Activated T-cell treated with anti-CD3 and anti-CD28 coated beads for 1 hour (primary cell): ENCODE results near the gene EXOC1L.

Experiments used
- DNase-seq: peaks from one replicate; pipeline ENCODE4 v3.0.0-alpha.2; 2020; ENCODE audit warnings: low read depth

Gene EXOC1L

DNA sequence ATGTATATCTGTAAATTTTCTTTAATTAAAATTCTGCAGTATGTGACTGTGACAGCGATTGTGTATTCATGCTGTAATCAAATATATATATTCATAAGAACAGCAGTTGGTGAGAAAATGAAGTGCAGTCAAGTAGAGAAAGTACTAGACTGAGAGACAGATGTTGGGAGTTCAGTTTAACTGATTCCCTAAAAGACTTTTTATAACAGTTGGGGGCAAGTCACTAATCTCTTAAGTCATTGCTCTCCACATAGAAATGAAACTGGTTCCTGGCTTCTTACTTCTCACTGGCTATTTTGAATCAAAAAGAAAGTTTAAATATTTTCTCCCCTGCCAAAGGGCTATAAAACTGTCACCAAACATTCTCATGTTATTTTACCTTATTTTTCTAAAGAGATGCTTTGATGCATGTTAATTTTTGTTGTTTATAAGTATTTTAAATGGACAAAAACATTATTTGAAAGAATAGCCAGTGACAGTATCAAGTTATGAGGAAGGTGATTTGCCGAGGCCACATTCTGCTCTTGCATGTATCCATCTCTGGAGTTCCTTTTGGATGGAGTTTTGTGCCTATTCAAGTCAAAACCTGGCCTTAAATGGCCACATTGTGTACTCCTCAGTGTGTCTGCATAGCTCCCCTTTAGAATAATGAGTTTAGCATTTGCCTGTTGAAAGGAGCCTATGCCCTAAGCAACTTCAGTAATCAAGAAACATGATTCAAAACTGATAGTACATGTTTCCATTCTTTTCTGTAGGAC lies 64.7 kb downstream of the EXOC1L start:
- no peak for DNase-seq

GRCh38 chr4:55884851-55885219 lies 65.2 kb downstream of the EXOC1L start:
- no peak for DNase-seq
